Measurements from ENCODE around the gene GRIK4.

GRCh38 chr11:120698918-120699317, 187.4 kb downstream of the GRIK4 start:
- TF ChIP-seq, protein P1, sequence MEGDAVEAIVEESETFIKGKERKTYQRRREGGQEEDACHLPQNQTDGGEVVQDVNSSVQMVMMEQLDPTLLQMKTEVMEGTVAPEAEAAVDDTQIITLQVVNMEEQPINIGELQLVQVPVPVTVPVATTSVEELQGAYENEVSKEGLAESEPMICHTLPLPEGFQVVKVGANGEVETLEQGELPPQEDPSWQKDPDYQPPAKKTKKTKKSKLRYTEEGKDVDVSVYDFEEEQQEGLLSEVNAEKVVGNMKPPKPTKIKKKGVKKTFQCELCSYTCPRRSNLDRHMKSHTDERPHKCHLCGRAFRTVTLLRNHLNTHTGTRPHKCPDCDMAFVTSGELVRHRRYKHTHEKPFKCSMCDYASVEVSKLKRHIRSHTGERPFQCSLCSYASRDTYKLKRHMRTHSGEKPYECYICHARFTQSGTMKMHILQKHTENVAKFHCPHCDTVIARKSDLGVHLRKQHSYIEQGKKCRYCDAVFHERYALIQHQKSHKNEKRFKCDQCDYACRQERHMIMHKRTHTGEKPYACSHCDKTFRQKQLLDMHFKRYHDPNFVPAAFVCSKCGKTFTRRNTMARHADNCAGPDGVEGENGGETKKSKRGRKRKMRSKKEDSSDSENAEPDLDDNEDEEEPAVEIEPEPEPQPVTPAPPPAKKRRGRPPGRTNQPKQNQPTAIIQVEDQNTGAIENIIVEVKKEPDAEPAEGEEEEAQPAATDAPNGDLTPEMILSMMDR (IDR thresholded peaks at IDR 0.05), result no peak
- TF ChIP-seq POLR2A (IDR thresholded peaks at IDR 0.05), result no peak
